ENCODE data around the gene AKAP6. TPM values are rescaled to one million over a fixed set of nuclear protein-coding genes. Genes with fewer than 3 reads are reported as not detected.

AKAP6 gene
- total RNA-seq, 1 donor from 2014 or later = 3.6 TPM

DNA sequence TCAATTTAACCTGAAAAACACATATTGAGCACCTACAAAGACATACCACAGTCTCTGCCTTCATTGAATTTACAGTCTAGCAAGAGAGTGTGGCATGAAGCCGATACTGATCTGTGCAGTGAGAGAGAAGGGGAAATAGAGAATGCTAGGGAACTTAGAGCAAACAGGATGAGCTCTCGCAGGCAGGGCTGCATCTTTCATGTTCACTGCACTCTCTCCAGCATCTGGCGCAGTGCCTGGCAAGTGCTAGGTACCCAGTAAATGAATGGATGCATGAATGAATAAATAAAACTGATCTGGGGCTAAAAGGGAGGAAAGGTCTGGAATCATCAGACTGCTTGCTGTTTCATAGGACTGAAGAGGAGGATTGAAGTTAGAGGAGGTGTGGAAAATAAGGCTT lies 353.1 kb downstream of the AKAP6 start:
- no peak overlapping the region for H3K27ac Mint-ChIP-seq (ENCODE audit: unreplicated experiment)
- H3K4me3 Mint-ChIP-seq (ENCODE audit: unreplicated experiment) = no peak overlapping the region
- no peaks in the 10 kb centered on the region for H3K9me3 Mint-ChIP-seq (ENCODE audit: low read depth)
- no peak for DNase-seq (ENCODE audit: low spot score)
- H3K27me3 Mint-ChIP-seq (ENCODE audit: low read depth) = no peaks in the 10 kb centered on the region
- TF ChIP-seq, protein P1, sequence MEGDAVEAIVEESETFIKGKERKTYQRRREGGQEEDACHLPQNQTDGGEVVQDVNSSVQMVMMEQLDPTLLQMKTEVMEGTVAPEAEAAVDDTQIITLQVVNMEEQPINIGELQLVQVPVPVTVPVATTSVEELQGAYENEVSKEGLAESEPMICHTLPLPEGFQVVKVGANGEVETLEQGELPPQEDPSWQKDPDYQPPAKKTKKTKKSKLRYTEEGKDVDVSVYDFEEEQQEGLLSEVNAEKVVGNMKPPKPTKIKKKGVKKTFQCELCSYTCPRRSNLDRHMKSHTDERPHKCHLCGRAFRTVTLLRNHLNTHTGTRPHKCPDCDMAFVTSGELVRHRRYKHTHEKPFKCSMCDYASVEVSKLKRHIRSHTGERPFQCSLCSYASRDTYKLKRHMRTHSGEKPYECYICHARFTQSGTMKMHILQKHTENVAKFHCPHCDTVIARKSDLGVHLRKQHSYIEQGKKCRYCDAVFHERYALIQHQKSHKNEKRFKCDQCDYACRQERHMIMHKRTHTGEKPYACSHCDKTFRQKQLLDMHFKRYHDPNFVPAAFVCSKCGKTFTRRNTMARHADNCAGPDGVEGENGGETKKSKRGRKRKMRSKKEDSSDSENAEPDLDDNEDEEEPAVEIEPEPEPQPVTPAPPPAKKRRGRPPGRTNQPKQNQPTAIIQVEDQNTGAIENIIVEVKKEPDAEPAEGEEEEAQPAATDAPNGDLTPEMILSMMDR (IDR thresholded peaks at IDR 0.05) = no peak
- peaks cover under 1% of the 10 kb centered on the region for H3K4me1 Mint-ChIP-seq (ENCODE audit: low read depth)
- no peaks in the 10 kb centered on the region for H3K36me3 Mint-ChIP-seq (ENCODE audit: low read depth)

DNA sequence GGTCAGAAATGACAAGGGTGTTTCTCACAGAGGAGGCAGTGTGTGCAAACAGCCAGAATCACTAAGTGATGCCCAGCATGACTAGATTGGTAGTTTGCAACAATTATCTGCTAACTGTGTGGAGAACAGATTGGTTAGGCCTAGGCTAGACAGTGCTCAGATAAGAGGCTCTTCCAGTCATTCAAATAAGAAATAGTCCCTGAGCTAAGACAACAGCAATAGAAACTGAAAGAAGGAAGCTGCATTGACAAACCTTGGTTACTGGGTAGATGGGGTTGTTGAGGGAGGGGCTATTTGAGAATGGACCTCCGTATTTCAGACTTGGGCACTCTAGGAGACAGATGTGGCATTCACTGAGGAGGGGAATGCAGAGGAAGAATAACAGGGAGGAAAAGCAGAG lies 354.6 kb downstream of the AKAP6 start:
- H3K9me3 Mint-ChIP-seq (ENCODE audit: low read depth) = no peaks in the 10 kb centered on the region
- TF ChIP-seq, protein P1 (IDR thresholded peaks at IDR 0.05) = no peak
- DNase-seq (ENCODE audit: low spot score) = no peak
- H3K27ac Mint-ChIP-seq (ENCODE audit: unreplicated experiment) = no peak overlapping the region
- H3K36me3 Mint-ChIP-seq (ENCODE audit: low read depth) = no peaks in the 10 kb centered on the region
- no peaks in the 10 kb centered on the region for H3K27me3 Mint-ChIP-seq (ENCODE audit: low read depth)
- peaks cover 7% of the 10 kb centered on the region for H3K4me1 Mint-ChIP-seq (ENCODE audit: low read depth)
- no peak overlapping the region for H3K4me3 Mint-ChIP-seq (ENCODE audit: unreplicated experiment)

DNA sequence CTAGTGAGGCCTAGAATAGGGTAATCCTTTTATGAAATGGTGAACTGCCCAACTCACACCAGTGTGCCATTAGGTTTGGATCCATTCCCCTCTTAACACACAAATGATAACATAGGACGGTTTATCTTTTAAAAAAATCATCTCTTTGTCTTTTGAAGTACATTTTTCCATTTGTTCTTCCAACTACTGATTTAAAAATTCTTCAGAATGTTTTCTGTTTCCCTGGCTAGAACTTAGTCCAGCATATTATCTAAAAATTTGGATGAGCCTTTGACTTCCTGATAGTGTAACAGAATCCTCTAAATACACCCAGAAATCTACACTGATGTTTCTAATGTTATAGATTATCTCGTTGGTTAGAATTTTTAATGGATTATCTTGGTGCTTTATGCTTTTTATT lies 359.8 kb downstream of the AKAP6 start:
- no peak for DNase-seq (ENCODE audit: low spot score)
- H3K36me3 Mint-ChIP-seq (ENCODE audit: low read depth) = no peaks in the 10 kb centered on the region
- H3K27me3 Mint-ChIP-seq (ENCODE audit: low read depth) = no peaks in the 10 kb centered on the region
- H3K4me3 Mint-ChIP-seq (ENCODE audit: unreplicated experiment) = no peak overlapping the region
- TF ChIP-seq, protein P1 (IDR thresholded peaks at IDR 0.05) = no peak
- no peaks in the 10 kb centered on the region for H3K9me3 Mint-ChIP-seq (ENCODE audit: low read depth)
- H3K27ac Mint-ChIP-seq (ENCODE audit: unreplicated experiment) = no peak overlapping the region
- H3K4me1 Mint-ChIP-seq (ENCODE audit: low read depth) = peaks cover 7% of the 10 kb centered on the region

DNA sequence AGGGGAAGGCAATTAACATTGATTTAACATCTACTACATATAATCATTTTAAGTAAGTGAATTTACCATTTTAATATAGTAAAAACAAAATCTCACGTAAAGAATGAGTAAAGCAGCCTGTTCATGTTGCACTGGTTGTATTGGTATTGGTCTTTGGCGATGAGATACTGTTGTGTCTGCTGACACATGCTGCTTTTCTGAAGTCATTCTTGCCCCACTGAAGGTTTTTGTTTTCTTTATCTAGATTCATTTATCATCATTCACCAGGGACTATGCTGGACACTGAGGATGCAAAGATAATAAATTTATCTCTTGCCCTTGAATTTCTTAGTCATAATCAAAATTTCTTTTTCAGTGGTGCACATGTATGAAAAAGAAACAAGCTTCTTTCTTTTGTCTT lies 363.3 kb downstream of the AKAP6 start:
- DNase-seq (ENCODE audit: low spot score) = no peak
- no peak overlapping the region for H3K27ac Mint-ChIP-seq (ENCODE audit: unreplicated experiment)
- H3K36me3 Mint-ChIP-seq (ENCODE audit: low read depth) = no peaks in the 10 kb centered on the region
- peaks cover 13% of the 10 kb centered on the region for H3K4me1 Mint-ChIP-seq (ENCODE audit: low read depth)
- H3K4me3 Mint-ChIP-seq (ENCODE audit: unreplicated experiment) = no peak overlapping the region
- TF ChIP-seq, protein P1 (IDR thresholded peaks at IDR 0.05) = no peak
- no peaks in the 10 kb centered on the region for H3K27me3 Mint-ChIP-seq (ENCODE audit: low read depth)
- H3K9me3 Mint-ChIP-seq (ENCODE audit: low read depth) = no peaks in the 10 kb centered on the region

DNA sequence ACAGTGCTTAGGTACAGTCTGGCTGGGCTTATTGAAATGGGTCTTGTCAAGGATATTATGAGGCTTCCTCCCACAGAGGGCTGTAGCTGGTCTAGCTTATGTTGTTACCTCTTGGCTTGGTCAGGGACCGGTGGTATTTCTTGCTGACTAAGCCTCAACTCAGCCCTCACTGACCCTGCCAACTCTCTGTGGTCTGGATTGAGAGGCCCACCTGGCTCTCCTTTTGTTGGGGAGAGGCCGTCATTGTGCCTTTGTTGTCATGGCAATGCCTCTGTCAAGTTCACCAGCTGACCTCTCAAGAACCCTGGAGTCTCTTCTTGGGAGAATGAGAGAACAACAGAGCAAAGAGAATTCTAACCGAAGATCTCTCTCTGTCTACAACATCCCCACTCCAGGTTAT lies 364.0 kb downstream of the AKAP6 start:
- peaks cover 16% of the 10 kb centered on the region for H3K4me1 Mint-ChIP-seq (ENCODE audit: low read depth)
- no peaks in the 10 kb centered on the region for H3K9me3 Mint-ChIP-seq (ENCODE audit: low read depth)
- DNase-seq (ENCODE audit: low spot score) = no peak
- no peaks in the 10 kb centered on the region for H3K27me3 Mint-ChIP-seq (ENCODE audit: low read depth)
- H3K27ac Mint-ChIP-seq (ENCODE audit: unreplicated experiment) = no peak overlapping the region
- no peak overlapping the region for H3K4me3 Mint-ChIP-seq (ENCODE audit: unreplicated experiment)
- TF ChIP-seq, protein P1 (IDR thresholded peaks at IDR 0.05) = no peak
- H3K36me3 Mint-ChIP-seq (ENCODE audit: low read depth) = no peaks in the 10 kb centered on the region

All from chondrocyte (in vitro differentiated cells).